Left ventricle myocardium inferior (tissue), 1 donor: Measurements from ENCODE around the gene STK39. TPM values are rescaled to one million over a fixed set of nuclear protein-coding genes. Genes with fewer than 3 reads are reported as not detected.

Experiments used
- DNase-seq: peaks from one replicate; pipeline ENCODE4 v3.0.0-alpha.2; 2020
- H3K27ac ChIP-seq: fragments of 200-600 bp; replicated peaks from 2 replicates; pipeline ENCODE4 v1.8.0; 2021
- H3K27me3 ChIP-seq: fragments of 200-600 bp; 2 replicates; pipeline ENCODE4 v1.8.0; 2021; ENCODE audit warnings: low read depth
- H3K36me3 ChIP-seq: fragments of 200-600 bp; 2 replicates; pipeline ENCODE4 v1.8.0; 2021
- H3K4me1 ChIP-seq: fragments of 200-600 bp; 2 replicates; pipeline ENCODE4 v1.8.0; 2021
- H3K4me3 ChIP-seq: fragments of 200-600 bp; 2 replicates; pipeline ENCODE4 v1.8.0; 2021; ENCODE audit warnings: mild to moderate bottlenecking, moderate library complexity
- H3K9me3 ChIP-seq: fragments of 200-600 bp; replicated peaks from 2 replicates; pipeline ENCODE4 v1.8.0; 2021
- intact Hi-C: fragments of 100-400 bp; cut with micrococcal nuclease; formaldehyde crosslinking; loops from one replicate; pipeline ENCODE4 v1.11.0; 2022
- total RNA-seq: library from RNA; stranded (reverse); fragmentation: NEBNext Ultra II Directional; extraction: Animal tissue kit (Norgen Biotek cat#: 25700); gene quantifications from one replicate; pipeline ENCODE4 v1.2.1, GENCODE V29; 2021
- TF ChIP-seq, protein P1 (sequence below): fragments of 200-600 bp; IDR thresholded peaks from 2 replicates; pipeline ENCODE4 v1.8.0; 2021; ENCODE audit warnings: antibody characterized with exemption, mild to moderate bottlenecking, borderline replicate concordance
- donor health status: DM: no; HTN: yes; CAD: no; lungs with severe emphysema.

STK39 gene
- total RNA-seq, 1 donor from 2014 or later, result 23.2 TPM

DNA sequence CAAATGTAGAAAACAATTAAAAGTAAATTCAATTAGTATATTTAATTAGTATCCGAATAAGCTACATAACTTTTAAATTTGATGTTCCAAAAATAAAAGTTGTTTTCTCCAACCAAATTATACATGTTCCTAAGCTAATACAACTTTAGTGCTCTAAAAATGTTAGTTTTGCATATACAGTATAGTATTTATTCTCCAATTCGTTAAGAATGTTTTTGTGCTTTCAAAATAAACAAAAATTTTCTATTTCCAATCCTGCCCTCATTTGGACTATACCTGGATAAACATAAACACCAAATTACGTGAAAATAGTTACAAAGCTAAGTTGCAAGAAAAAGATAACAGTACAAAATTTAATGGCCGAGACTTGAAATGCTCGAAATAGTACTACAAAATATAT is 71.9 kb downstream of the STK39 start:
- intact Hi-C loops, result no loop called here
- no peaks in the 10 kb centered on the region for H3K36me3 ChIP-seq
- TF ChIP-seq, protein P1, sequence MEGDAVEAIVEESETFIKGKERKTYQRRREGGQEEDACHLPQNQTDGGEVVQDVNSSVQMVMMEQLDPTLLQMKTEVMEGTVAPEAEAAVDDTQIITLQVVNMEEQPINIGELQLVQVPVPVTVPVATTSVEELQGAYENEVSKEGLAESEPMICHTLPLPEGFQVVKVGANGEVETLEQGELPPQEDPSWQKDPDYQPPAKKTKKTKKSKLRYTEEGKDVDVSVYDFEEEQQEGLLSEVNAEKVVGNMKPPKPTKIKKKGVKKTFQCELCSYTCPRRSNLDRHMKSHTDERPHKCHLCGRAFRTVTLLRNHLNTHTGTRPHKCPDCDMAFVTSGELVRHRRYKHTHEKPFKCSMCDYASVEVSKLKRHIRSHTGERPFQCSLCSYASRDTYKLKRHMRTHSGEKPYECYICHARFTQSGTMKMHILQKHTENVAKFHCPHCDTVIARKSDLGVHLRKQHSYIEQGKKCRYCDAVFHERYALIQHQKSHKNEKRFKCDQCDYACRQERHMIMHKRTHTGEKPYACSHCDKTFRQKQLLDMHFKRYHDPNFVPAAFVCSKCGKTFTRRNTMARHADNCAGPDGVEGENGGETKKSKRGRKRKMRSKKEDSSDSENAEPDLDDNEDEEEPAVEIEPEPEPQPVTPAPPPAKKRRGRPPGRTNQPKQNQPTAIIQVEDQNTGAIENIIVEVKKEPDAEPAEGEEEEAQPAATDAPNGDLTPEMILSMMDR, result no peak
- H3K9me3 ChIP-seq, result no peaks in the 10 kb centered on the region
- H3K4me3 ChIP-seq, result no peak overlapping the region
- DNase-seq, result no peak
- peaks cover 31% of the 10 kb centered on the region for H3K4me1 ChIP-seq
- no peaks in the 10 kb centered on the region for H3K27me3 ChIP-seq
- no peak overlapping the region for H3K27ac ChIP-seq

DNA sequence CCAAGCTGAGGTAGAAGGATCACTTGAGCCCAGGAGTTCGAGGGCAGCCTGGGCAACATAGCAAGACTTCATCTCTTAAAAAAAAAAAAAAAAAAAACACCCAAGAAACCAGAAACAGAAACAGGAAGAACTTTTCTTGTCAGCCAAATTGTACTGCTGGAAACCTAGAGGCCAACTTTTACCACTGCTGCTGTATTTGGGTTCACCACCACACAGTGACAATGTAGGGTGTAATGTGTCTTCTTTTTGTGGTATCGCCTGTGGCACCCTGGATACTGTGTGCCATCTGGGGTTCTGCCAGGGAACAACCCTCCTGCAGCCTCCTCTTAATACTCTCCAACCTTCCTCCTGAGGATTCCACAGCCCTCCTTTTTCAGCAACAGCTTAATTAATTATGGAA is 72.6 kb downstream of the STK39 start:
- DNase-seq, result no peak
- H3K4me3 ChIP-seq, result no peak overlapping the region
- H3K36me3 ChIP-seq, result no peaks in the 10 kb centered on the region
- H3K27ac ChIP-seq, result peak overlapping the region; percentile 16
- TF ChIP-seq, protein P1, result no peak
- H3K9me3 ChIP-seq, result no peaks in the 10 kb centered on the region
- H3K4me1 ChIP-seq, result peaks cover 36% of the 10 kb centered on the region
- intact Hi-C loops, result no loop called here
- H3K27me3 ChIP-seq, result no peaks in the 10 kb centered on the region

DNA sequence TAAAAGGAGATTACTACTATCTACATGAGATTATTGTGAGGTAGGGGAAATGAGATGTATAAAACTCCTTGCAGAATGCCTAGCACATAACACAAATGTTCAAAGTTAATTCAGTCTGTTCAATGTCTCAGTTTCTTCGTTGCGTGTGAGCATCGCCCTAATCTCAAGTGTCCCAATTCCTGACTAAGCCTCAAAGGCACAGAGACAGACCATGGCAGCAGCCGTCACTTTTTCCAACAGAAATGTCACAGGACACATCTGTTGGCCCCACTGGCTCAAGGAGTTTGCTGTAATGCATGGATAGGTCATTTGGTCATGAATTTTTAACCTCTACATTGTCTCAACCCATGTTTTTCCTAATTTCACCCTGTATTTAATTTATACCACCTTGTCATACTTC is 75.3 kb downstream of the STK39 start:
- TF ChIP-seq, protein P1, result no peak
- Histone ChIP-seq H3K4me1 (peaks cover 30% of the 10 kb centered on the region), H3K36me3 (no peaks in the 10 kb centered on the region), H3K4me3 (no peak overlapping the region), H3K27ac (no peak overlapping the region), H3K9me3 (no peaks in the 10 kb centered on the region), H3K27me3 (no peaks in the 10 kb centered on the region)
- intact Hi-C loops, result no loop called here
- no peak for DNase-seq

DNA sequence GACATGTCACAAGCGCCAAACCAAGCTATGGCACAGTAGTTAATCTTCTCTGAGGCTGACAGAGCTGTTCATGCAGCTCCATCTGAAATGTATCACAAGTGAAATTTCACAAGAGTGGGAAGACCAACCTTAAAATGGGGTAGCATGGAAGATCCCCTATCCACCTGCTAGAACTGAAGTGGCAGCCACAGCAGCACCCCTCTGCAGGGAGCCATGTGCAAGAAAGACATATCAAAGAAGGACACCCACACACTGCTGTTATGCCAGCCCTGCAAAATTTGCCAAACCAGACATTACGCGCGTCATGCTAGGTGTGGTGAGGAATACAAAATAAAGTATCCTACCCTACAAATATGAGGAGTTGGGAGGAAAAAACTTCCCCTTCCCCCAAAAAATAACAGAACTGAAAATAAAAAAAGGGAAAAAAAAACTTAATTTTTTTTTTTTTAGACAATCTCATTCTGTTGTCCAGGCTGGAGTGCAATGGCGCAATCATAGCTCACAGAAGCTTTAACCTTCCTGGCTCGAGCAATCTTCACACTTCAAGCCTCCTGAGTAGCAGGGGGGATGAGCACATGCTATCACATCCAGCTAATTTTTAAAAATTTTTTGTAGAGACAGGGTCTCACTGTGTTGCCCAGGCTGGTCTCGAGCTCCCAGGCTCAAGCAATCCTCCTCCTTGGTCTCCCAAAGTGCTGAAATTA is 76.2 kb downstream of the STK39 start:
- H3K36me3 ChIP-seq, result no peaks in the 10 kb centered on the region
- H3K4me1 ChIP-seq, result peaks cover 39% of the 10 kb centered on the region
- TF ChIP-seq, protein P1, result no peak
- intact Hi-C loops, result no loop called here
- no peaks in the 10 kb centered on the region for H3K27me3 ChIP-seq
- no peak for DNase-seq
- no peak overlapping the region for H3K4me3 ChIP-seq
- no peak overlapping the region for H3K27ac ChIP-seq
- H3K9me3 ChIP-seq, result no peaks in the 10 kb centered on the region

DNA sequence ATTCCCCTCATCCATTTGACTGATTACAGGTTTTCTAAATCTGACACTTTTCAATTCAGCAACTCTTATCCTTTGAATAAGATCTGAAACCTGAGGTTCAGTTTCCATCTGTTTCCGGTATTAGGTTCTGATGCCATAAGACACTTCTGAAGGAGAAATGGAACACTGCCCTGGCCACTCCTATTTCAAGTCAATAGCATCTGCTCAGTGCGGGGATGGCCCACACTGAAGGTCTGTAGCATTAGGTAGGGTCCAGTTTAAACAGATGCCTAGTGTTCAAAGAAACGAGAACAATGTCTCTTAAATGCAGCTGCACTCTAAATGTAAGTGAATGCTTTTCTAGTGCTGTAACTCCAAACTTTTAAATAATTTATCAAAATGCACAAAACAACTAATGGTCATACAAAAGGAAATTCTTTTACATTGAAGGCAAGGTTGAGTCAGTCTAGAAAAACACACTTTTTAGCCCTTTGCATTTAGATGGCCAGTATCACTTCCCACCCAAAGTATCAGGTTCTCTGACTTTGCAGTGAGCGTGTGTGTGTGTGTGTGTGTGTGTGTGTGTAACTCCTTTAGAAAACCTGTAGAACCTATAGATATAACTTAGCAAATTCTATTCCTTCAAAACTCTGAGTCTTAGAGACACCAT is 78.2 kb downstream of the STK39 start:
- no peaks in the 10 kb centered on the region for H3K36me3 ChIP-seq
- no peaks in the 10 kb centered on the region for H3K9me3 ChIP-seq
- peaks cover 50% of the 10 kb centered on the region for H3K4me1 ChIP-seq
- TF ChIP-seq, protein P1, result no peak
- DNase-seq, result no peak
- intact Hi-C loops, result no loop called here
- no peak overlapping the region for H3K4me3 ChIP-seq
- H3K27ac ChIP-seq, result no peak overlapping the region
- no peaks in the 10 kb centered on the region for H3K27me3 ChIP-seq
